ELR (cell line): ENCODE measurements around the gene ARID5B.

Experiments
- DNase-seq: peaks from one replicate; pipeline ENCODE4 v3.0.0-alpha.2; 2015; ENCODE audit warnings: low read depth

ARID5B gene

GRCh38 chr10:62050893-62051433 lies 149.5 kb downstream of the ARID5B start:
- peak; percentile 96 for DNase-seq

- no peak for DNase-seq
Measured at GRCh38 chr10:62052276-62052675, 150.8 kb downstream of the ARID5B start.

GRCh38 chr10:62053860-62054259 lies 152.4 kb downstream of the ARID5B start:
- DNase-seq = no peak

- DNase-seq = no peak
Measured at GRCh38 chr10:62054408-62054807, 152.9 kb downstream of the ARID5B start.

GRCh38 chr10:62054830-62055229 lies 153.3 kb downstream of the ARID5B start:
- DNase-seq = no peak

GRCh38 chr10:62056219-62056618 lies 154.7 kb downstream of the ARID5B start:
- DNase-seq = no peak

- no peak for DNase-seq
Measured at GRCh38 chr10:62056698-62057097, 155.2 kb downstream of the ARID5B start.

GRCh38 chr10:62057359-62057758 lies 155.9 kb downstream of the ARID5B start:
- DNase-seq = no peak

- DNase-seq = no peak
Measured at GRCh38 chr10:62057850-62058249, 156.4 kb downstream of the ARID5B start.

- peak; percentile 33 for DNase-seq
Measured at GRCh38 chr10:62058476-62058875, 157.0 kb downstream of the ARID5B start.

GRCh38 chr10:62058896-62059216 lies 157.4 kb downstream of the ARID5B start:
- no peak for DNase-seq

- DNase-seq = no peak
Measured at GRCh38 chr10:62059217-62059920, 157.9 kb downstream of the ARID5B start.

- no peak for DNase-seq
Measured at GRCh38 chr10:62062028-62062427, 160.5 kb downstream of the ARID5B start.

- DNase-seq = peak; percentile 50
Measured at GRCh38 chr10:62062752-62063512, 161.4 kb downstream of the ARID5B start.

- peak; percentile 19 for DNase-seq
Measured at GRCh38 chr10:62063795-62064472, 162.4 kb downstream of the ARID5B start.

GRCh38 chr10:62067560-62067959 lies 166.1 kb downstream of the ARID5B start:
- no peak for DNase-seq

GRCh38 chr10:62068464-62068863 lies 167.0 kb downstream of the ARID5B start:
- DNase-seq = no peak

GRCh38 chr10:62069452-62070178 lies 168.1 kb downstream of the ARID5B start:
- DNase-seq = no peak

- DNase-seq = peak; percentile 69
Measured at GRCh38 chr10:62071846-62072281, 170.4 kb downstream of the ARID5B start.

- DNase-seq = no peak
Measured at GRCh38 chr10:62072901-62073300, 171.4 kb downstream of the ARID5B start.

- no peak for DNase-seq
Measured at GRCh38 chr10:62073429-62073828, 171.9 kb downstream of the ARID5B start.

- DNase-seq = no peak
Measured at GRCh38 chr10:62075414-62075813, 173.9 kb downstream of the ARID5B start.
